SK-N-SH treated with all-trans-retinoic acid at 6 μM for 48 hours (cell line): ENCODE measurements around the gene TFIP11.

Experiments
- BACH2 ChIP-seq: fragments of 250-450 bp; sonication (Bioruptor Pico); IDR thresholded peaks from 2 replicates; pipeline ENCODE4 v1.9.0; 2021; ENCODE audit warnings: mild to moderate bottlenecking, borderline replicate concordance
- CREB5 ChIP-seq: fragments of 250-450 bp; sonication (Bioruptor Pico); IDR thresholded peaks from 2 replicates; pipeline ENCODE4 v1.5.1; 2020; ENCODE audit warnings: low read depth, mild to moderate bottlenecking, moderate library complexity
- CSDC2 ChIP-seq: fragments of 250-450 bp; sonication (Bioruptor Pico); IDR thresholded peaks from 2 replicates; pipeline ENCODE4 v1.5.0; 2020; ENCODE audit warnings: mild to moderate bottlenecking, moderate library complexity
- ESRRG ChIP-seq: fragments of 250-450 bp; sonication (Bioruptor Pico); IDR thresholded peaks from 2 replicates; pipeline ENCODE4 v1.6.1; 2021; ENCODE audit warnings: mild to moderate bottlenecking
- ISL1 ChIP-seq: fragments of 250-450 bp; sonication (Bioruptor Pico); IDR thresholded peaks from 2 replicates; pipeline ENCODE4 v2.1.2; 2022; ENCODE audit warnings: mild to moderate bottlenecking, moderate library complexity
- PATZ1 ChIP-seq: fragments of 250-450 bp; sonication (Bioruptor Pico); IDR thresholded peaks from 2 replicates; pipeline ENCODE4 v1.8.0; 2020; ENCODE audit warnings: mild to moderate bottlenecking, moderate library complexity, borderline replicate concordance
- TOX ChIP-seq: fragments of 250-450 bp; sonication (Bioruptor Pico); IDR thresholded peaks from 2 replicates; pipeline ENCODE4 v1.8.0; 2021; ENCODE audit warnings: mild to moderate bottlenecking, moderate library complexity, borderline replicate concordance
- ZFP3 ChIP-seq: fragments of 250-450 bp; sonication (Bioruptor Pico); IDR thresholded peaks from 2 replicates; pipeline ENCODE4 v1.5.0; 2020; ENCODE audit warnings: mild to moderate bottlenecking, moderate library complexity
- ZFP30 ChIP-seq: fragments of 450-650 bp; formaldehyde crosslinking; IDR thresholded peaks from 2 replicates; pipeline ENCODE4 v1.5.0; 2022; ENCODE audit warnings: mild to moderate bottlenecking, moderate library complexity

- TF ChIP-seq ESRRG (no peak), ZFP30 (no peak), PATZ1 (CRISPR knock-in tag) (no peak), ISL1 (no peak), CREB5 (no peak), ZFP3 (no peak), CSDC2 (CRISPR knock-in tag) (no peak), BACH2 (no peak), TOX (no peak)
These were observed 30.6 kb upstream of the TFIP11 start for GRCh38 chr22:26542831-26543230.
